Body of pancreas (tissue), 4 donors: Measurements from ENCODE around the gene MPDZ.

Experiments used
- CTCF ChIP-seq, 7 experiments: fragments of 450-650 bp in 4 of 7; fragments of 200-600 bp in 3 of 7; sonication (generic) in 3 of 7; IDR thresholded peaks; one replicate each; pipeline ENCODE4 v1.5.1; 2016 to 2019; ENCODE audit warnings: antibody characterized with exemption in 7 of 7
- POLR2A ChIP-seq, 3 donors: fragments of 450-650 bp; IDR thresholded peaks; one replicate each; pipeline ENCODE4 v1.6.1; 2016; ENCODE audit warnings: antibody characterized with exemption in 3 of 3, mild to moderate bottlenecking in 2 of 3

DNA sequence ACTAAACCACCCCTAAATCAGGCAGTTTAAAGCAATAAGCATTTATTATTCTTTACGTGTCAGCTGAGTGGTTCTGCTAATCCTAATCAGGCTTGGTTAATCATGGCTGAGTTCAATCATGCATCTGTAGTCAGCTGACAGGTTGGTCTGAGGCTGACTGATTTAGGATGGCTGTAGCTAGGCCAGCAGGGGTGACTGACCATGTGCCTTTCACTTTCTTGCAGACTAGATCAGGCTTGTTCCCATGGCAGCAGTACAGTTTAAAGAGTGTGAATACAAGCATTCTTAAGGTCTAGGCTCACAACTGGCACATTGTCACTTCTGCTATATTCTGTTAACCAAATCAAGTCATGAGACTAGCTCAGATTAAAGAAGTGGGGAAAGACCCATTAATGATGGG is 16.1 kb upstream of the MPDZ start:
- TF ChIP-seq CTCF (IDR thresholded peaks at IDR 0.05) (no peak), POLR2A (IDR thresholded peaks at IDR 0.05) (no peak)
